DLD1 (cell line): ENCODE results near the gene KIR2DL1.
"Not testable (repeated sequence)": the region's sequence is repeated elsewhere in the genome, so short reads cannot be mapped to it uniquely, and the experiment has no call there.

Experiments
- in situ Hi-C: cut with HindIII; loops from 2 replicates; pipeline ENCODE4 v1.10.0; 2017; ENCODE audit warnings: low sequenced_read_pairs

The KIR2DL1 gene

GRCh38 chr19:54817670-54818536, 48.3 kb downstream of the KIR2DL1 start:
- in situ Hi-C loops = no loop called here

GRCh38 chr19:54824416-54824815, 54.8 kb downstream of the KIR2DL1 start:
- in situ Hi-C loops = not testable (repeated sequence)

GRCh38 chr19:54825326-54825725, 55.7 kb downstream of the KIR2DL1 start:
- in situ Hi-C loops = not testable (repeated sequence)

GRCh38 chr19:54828064-54828463, 58.5 kb downstream of the KIR2DL1 start:
- in situ Hi-C loops = not testable (repeated sequence)

- in situ Hi-C loops = not testable (repeated sequence)
Measured at GRCh38 chr19:54832496-54832895, 62.9 kb downstream of the KIR2DL1 start, which contains the start of gene KIR2DS4. Gene KIR2DS4 (plus strand): TSS chr19:54832676.
